GM15510 (cell line): Measurements from ENCODE around the gene ANKRD29.

Source experiments
- POLR2A ChIP-seq: IDR thresholded peaks from 3 replicates; pipeline ENCODE4 v1.6.1; 2011; ENCODE audit warnings: borderline replicate concordance; ENCODE audit not compliant: insufficient read length; ENCODE audit errors: extremely low read depth

Gene ANKRD29

GRCh38 chr18:23612434-23613090 lies 50.1 kb downstream of the ANKRD29 start:
- no peak for TF ChIP-seq POLR2A

DNA sequence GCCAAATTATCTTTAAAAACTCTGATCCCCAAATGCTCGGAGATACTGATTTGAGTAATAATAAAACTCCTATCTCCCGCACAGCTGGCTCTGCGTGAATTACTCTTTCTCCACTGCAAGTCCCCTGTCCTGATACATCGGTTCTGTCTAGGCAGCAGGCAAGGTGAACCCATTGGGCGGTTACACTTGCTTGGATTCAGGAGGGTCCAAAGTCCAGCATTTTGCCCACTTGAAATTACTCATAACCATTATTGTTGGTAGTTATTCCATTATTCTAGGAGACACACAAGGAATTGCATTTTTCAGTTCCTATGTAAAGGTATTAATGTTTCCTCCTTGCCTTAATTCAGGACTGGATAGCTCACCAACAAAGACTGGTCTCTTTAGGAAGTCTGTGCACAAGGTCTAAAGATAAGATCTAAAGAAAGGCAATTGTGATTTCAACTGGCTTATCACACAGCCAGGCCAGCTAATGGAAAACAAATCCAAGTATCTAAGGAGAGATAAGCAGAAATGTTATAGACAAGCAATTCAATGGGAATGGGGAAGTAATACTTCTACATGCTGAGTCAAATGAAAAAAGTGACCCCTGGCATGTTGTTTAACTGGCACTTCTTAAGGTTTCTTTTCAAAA lies 53.2 kb downstream of the ANKRD29 start:
- no peak for TF ChIP-seq POLR2A

DNA sequence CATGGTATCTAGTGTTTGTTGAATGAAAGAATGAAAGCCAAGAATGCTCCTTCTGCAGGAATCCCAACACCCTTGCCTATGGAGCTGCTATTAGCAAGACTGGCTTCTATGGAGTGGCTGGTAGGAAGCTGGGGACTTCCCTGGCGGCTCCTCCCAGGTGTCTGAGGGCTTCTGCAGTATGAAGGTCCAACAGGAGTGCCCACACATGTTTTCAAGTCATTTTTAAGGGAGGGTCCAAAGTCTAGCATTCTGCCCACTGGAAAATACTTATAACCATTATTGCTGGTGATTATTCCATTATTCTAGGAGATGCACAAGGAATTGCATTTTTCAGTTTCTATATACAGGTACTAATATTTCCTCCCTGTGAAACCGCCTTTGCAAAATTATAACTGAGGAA lies 54.5 kb downstream of the ANKRD29 start:
- TF ChIP-seq POLR2A = no peak

GRCh38 chr18:23605941-23606340 lies 56.8 kb downstream of the ANKRD29 start:
- TF ChIP-seq POLR2A = no peak

DNA sequence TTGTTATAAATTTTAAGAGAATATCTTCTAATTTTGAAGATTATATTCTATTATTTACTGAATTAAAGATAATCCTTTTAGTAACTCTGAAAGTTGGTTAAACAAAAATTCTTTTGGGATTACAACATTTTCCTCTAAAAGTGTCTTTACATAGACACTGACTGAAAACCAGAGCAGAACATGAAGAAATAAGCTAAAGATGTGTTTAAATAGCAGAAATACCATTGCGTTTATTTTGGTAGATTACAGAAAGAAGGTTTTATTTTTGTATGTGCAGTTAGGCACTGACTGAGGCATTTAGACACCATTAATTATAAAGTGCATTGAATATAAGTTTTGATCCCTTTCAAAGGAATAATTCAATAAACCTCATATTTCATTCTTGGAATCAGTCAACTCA lies 62.9 kb downstream of the ANKRD29 start:
- no peak for TF ChIP-seq POLR2A

- TF ChIP-seq POLR2A = no peak
These were observed 66.5 kb downstream of the ANKRD29 start for GRCh38 chr18:23596183-23596582.

DNA sequence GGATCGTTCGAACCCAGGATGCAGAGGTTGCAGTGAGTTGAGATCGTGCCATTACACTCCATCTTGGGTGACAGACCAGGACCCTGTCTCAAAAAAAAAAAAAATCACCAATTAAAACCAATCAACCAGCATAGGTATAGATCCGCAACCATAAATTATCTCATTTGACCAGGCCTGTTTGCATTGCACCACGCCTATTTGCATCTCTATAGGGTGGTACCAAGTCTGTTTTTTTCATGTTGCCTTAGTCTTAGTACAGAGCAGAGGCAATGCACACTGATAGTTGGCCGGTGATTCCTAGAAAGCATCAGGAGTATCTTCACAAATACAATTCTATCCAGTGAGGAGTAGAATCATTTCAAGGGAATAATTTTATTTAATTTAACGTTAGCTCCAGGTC lies 67.1 kb downstream of the ANKRD29 start:
- no peak for TF ChIP-seq POLR2A

GRCh38 chr18:23593720-23594119 lies 69.0 kb downstream of the ANKRD29 start:
- no peak for TF ChIP-seq POLR2A

- TF ChIP-seq POLR2A = no peak
These were observed 69.8 kb downstream of the ANKRD29 start for GRCh38 chr18:23592911-23593310.

GRCh38 chr18:23591011-23591410 lies 71.7 kb downstream of the ANKRD29 start:
- no peak for TF ChIP-seq POLR2A

DNA sequence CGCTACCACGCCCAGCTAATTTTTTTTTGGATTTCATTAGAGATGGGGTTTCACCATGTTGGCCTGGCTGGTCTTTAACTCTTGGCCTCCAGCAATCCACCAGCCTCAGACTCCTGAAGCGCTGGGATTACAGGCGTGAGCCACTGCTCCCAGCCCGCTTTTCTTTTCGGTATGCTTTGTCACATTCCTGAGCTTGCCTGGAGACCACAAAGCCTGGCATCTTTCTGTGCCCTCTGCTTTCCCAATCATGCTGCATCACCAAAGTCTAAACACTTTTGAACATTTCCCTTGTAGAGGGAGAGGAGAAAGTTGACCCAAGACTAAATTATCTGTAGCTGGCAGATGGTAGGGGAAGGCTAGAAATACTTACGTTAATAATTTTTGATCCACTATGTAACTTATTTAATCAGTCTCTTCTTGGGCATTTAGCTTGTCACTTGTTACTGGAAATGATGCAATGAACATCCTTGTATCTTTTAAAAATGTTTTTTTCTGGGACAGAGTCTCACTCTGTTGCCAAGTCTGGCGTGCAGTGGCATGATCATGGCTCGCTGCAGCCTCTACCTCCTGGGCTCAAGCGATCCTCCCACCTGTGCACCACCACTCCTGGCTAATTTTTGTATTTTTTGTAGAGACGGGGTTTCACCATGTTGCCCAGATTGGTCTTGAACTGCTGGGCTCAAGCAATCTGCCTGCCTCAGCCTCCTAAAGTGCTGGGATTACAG lies 73.7 kb downstream of the ANKRD29 start:
- no peak for TF ChIP-seq POLR2A

GRCh38 chr18:23587220-23587642 lies 75.5 kb downstream of the ANKRD29 start:
- TF ChIP-seq POLR2A = no peak

DNA sequence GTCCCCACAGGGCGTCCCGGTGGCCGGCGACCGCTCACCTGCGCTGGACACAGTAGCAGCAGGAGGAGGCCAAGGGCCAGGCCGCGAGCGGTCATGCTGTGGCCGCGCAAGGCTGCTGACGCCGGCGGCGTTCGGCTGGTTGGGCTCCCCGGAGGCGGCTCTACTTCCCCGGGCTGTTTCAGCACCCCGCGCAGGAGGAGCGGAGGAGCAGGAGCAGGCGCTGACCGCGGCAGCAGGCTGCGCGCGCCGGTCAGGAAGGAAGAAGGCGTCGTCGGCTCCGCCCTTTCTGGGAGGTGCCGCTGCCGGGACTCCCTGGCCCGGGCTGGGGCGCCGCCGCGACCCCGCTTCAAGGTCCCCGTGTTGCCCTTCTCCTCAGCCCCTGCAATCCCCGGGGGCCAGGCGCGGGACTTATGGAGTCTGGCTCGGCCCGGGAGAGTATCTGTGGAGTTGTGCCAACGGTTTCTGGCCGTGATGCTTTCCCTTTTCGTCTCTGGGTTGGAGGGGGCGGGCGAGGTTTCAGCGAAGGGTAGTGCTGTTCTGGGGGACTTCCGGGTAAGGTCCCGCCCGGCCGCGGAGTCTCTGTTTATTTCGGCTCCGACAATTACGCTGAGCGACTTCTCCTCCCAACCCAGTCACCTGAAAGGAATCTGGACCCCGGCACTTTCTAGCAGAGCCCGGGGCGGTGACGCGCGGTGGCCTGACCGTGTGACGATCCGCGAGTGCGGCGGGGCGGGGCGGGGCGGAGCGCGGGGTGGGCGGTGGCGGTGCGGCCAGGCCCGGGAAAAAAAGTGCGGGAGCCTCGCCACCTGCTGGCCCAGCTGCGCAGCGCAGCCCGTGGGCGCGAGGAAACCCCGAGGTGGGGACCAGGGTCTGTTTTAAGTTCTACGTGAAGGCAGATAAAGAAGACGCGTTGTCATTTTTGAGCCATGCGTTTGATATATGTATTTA lies 76.2 kb downstream of the ANKRD29 start, which contains the start of gene NPC1:
Gene NPC1 (minus strand): TSS at position 258 of the 948 bp plus-strand sequence. CDS start 163 bp downstream, at position 95.
- TF ChIP-seq POLR2A = peak; percentile 90

- TF ChIP-seq POLR2A = no peak
These were observed 76.8 kb downstream of the ANKRD29 start for GRCh38 chr18:23585897-23586248.

DNA sequence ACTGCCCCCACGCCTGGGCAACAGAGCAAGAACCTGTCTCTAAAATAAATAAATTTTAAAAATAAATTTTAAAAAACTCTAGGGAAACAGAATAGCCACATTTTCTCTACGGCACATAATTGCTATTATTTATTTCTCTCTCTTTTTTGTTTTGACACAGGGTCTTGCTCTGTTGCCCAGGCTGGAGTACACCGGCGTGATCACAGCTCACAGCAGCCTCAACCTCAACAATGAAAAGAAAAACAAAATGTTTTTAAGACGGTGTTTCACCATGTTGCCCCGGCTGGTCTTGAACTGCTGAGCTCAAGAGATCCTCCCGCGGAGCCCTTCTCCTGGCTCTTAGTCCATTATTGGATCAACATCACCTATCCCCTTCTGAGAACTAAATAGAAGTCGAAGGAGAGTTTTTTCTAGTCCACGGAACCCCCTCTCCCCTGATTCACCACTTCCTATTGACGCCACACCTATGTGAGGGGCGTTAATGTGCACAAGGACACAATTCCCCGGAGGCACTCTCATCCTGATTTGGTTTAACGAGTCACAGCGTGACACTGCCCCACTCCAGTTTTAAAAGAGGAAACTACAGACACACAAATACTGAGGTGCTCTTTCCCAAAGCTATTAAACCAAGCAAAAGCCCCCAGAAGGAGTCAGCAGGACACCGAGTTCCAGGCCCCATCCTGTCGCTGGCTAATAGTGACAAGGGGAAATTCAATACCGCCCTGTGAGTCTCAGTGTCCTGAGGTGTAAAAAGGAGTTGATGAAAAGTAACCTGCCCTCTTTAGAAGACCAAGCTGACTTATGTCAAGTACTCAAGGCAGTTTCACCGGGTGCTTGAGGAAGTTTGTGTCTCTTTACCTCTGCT lies 77.5 kb downstream of the ANKRD29 start:
- TF ChIP-seq POLR2A = no peak
